ENCODE measurements around the gene RBM39. TPM values are rescaled to one million over a fixed set of nuclear protein-coding genes. Genes with fewer than 3 reads are reported as not detected.
A peak's percentile ranks its signal among the peaks of the same experiment; 100 is the strongest.
"Not testable (repeated sequence)": the region's sequence is repeated elsewhere in the genome, so short reads cannot be mapped to it uniquely, and the experiment has no call there.

The RBM39 gene
- total and polyA plus RNA-seq, 5 experiments from 2014 or later = 110 to 713 (median 134) TPM

DNA sequence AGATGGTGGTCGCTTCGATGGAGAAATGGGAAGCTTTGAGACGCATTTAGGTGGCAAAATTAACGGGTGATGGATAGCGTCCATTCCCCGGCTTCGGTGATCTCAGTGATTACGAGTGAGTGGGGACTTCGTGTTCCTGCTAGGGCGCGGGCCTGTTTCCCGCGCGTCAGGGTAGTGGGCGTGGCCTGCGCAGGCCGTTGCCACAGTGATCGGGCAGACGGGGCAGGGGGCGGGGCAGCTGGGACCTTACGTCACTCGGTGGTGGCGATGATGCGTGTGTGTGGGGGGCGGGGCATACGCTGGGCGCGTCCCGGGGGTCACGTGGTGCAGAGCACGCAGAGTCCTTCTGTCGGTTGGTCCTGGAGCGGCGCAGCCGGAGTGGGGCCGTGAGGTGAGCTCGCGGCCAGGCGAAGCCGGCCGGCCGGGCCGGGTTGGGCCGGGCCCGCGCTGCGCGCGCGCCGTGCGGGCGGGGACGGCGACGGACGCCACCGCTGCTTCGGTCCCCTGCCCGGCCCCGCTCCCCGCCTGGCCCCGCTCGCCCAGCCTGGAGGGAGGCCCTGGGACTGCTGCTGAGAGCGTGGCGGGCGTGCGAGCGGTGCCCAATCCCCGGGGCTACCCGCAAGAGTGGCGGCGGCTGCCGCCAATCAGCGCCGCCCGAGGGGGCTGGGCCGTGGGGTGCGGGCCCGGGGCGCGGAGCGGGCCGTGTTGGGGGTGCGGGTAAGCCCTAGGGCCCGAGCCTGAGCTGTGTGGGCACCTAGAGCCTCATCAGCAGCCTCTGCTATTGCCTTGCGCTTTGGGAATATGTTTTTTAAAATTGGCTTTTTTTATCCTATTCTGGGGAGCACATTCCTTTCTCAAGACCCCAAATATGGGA, 29.9 kb upstream of the RBM39 start, which contains the start of gene PHF20:
Gene PHF20 (plus strand): TSS at position 327 of the 874 bp plus-strand sequence. CDS start 29,508 bp downstream, outside the sequence.
- POLR2A ChIA-PET = interaction anchor here (0.6 to 17.0 kb wide), 17 partner anchors 13 to 317 kb away, joined by 3 to 684 read pairs (median 4); partner anchors contain the start of genes CEP250, CPNE1, NFS1 and RBM12
- H3K27ac Mint-ChIP-seq = peak within 1 kb of the TSS; percentile 98 to 100 (median 100)
- H3K4me1 Mint-ChIP-seq = peaks cover 45 to 91% (median 75%) of the 10 kb centered on the region in 4 donors
- ATAC-seq (peak; percentile 81 to 87), DNase-seq (peak; percentile 99 to 100 (median 100))
- peaks cover 0 to 20% (median 2%) of the 10 kb centered on the region in 3 donors for H3K36me3 Mint-ChIP-seq
- H3K27me3 Mint-ChIP-seq = no peaks in the 10 kb centered on the region
- peaks cover 0 to 3% (median 0%) of the 10 kb centered on the region in 9 donors for H3K9me3 Mint-ChIP-seq
- H3K4me3 Mint-ChIP-seq = peak within 1 kb of the TSS; percentile 84 to 98 (median 93)

DNA sequence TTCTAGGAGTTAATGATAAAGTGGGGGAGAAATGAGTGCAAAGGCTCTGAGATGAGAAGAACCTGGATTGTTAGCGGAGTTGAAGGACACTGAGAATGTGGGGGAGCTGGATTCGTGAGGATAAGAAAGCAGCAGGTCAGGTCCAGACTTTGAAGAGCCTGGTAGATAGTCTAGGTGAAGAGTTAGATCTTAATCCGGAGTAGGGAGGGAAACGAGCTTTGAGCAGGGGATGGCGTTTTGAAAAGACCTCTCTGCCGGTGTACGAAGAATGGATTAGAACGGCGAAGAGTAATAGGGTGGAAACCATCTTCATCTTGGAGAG, 29.3 kb upstream of the RBM39 start:
- DNase-seq = no peak
- POLR2A ChIA-PET = interaction anchor here (0.6 to 17.0 kb wide), 16 partner anchors 15 to 317 kb away, joined by 3 to 684 read pairs (median 4); partner anchors contain the start of genes CEP250, CPNE1, NFS1 and RBM12

DNA sequence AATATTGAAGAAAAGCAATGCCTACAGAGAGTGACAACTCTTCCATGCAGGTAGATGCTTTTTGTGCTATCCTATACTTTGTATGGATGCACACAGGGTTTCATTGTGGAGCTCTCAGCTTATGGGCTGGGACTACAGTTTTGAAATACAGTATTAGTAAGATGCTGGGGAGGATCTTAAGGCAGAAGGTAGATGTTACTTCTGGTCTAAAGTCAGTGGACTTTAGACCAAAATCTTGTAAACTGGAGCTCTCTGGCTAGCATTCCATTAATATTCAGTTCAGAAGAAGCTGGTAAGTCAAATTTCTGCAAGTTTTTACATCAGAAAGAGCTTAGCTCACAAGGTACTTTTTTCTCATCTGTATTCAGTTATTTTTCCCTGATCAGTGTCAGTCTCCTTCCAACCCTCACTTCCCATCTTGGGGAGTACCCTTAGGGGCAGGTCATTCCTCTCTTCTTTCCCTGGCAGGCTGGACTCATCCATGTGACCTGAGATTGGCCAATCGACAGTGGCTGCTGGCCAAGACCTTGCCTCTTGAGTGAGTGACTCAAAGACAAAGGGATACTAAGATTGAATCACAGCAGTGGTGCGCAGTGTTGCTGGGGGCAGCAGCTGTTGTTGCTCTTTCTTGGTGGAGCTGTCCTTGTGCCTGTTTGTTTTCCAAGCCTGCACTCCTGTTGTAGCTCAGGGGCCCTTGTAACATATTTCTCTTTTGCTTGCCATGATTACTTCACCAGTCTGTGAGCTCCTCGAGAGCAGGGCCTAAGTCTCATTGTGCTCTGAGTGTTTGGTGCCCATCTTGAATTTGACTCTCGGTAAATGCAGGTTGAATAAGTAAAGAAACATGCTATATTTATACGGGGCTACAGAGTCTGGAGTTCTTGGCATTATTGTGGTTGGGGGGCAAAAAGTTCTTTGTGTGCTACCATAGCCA, 26.9 kb upstream of the RBM39 start:
- Mint-ChIP-seq H3K27me3 (no peaks in the 10 kb centered on the region), H3K27ac (peak overlapping the region; percentile 99 to 100 (median 100)), H3K4me1 (peaks cover 37 to 80% (median 66%) of the 10 kb centered on the region in 4 donors), H3K36me3 (peaks cover 0 to 7% (median 2%) of the 10 kb centered on the region in 3 donors), H3K9me3 (peaks cover 0 to 3% (median 0%) of the 10 kb centered on the region in 9 donors), H3K4me3 (peak overlapping the region; percentile 72 to 96 (median 88))
- POLR2A ChIA-PET = interaction anchor here (0.6 to 17.0 kb wide), 6 partner anchors 27 to 486 kb away, joined by 3 to 684 read pairs (median 4); partner anchors contain the start of gene RBM39
- ATAC-seq (no peak), DNase-seq (peak in 4 of 10 donors; percentile 12 to 65 (median 18))

More for the DNA sequence above, 29.3 kb upstream of the RBM39 start:
- Mint-ChIP-seq H3K36me3 (peaks cover 0 to 20% (median 2%) of the 10 kb centered on the region in 3 donors), H3K9me3 (peaks cover 0 to 3% (median 0%) of the 10 kb centered on the region in 9 donors), H3K4me1 (peaks cover 39 to 91% (median 75%) of the 10 kb centered on the region in 4 donors), H3K27ac (peak overlapping the region; percentile 97 to 100 (median 100)), H3K4me3 (peak overlapping the region; percentile 70 to 97 (median 88)), H3K27me3 (no peaks in the 10 kb centered on the region)
- no peak for ATAC-seq

DNA sequence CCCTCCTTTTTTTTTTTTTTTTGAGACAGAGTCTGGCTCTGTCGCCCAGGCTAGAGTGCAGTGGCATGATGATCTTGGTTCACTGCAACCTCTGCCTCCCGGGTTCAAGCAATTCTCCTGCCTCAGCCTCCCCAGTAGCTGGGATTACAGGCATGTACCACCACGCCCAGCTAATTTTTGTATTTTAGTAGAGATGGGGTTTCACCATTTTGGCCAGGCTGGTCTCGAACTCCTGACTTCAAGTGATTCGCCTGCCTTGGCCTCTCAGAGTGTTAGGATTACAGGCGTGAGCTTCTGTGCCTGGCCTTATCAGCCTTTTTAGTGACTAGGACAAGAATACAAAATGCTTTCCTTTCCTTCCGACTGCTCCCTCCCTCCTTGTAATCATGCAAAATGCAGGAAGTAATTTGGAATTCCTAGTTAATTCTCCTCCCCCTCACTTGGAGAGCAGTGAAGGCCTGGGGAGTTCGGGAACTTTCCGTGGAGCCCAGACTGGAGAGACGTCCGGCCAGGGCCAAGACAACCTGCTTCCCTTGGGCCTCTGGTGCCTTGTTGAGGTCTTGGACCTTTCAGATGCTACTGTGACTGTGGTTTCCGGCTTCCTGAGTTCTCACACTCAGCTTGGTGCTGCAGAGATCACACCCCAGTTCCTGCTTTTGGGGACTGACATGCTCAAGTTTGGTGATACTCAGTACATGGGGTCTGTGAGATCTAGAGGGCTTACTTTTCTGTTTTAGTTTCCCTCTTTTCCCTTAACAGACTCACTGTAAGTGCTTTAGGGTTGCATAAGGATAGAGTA, 25.8 kb upstream of the RBM39 start:
- ATAC-seq (peak; percentile 43 to 48), DNase-seq (peak; percentile 13 to 82 (median 72))
- Mint-ChIP-seq H3K27ac (peak overlapping the region; percentile 99 to 100 (median 100)), H3K9me3 (peaks cover 0 to 3% (median 0%) of the 10 kb centered on the region in 9 donors), H3K4me1 (peaks cover 28 to 69% (median 56%) of the 10 kb centered on the region in 4 donors), H3K36me3 (peaks cover 0 to 2% (median 0%) of the 10 kb centered on the region in 3 donors), H3K4me3 (peak overlapping the region; percentile 72 to 96 (median 88)), H3K27me3 (no peaks in the 10 kb centered on the region)
- POLR2A ChIA-PET = interaction anchor here (0.6 to 17.0 kb wide), 8 partner anchors 8 to 1325 kb away, joined by 3 to 684 read pairs (median 4); partner anchors contain the start of gene RBM39

DNA sequence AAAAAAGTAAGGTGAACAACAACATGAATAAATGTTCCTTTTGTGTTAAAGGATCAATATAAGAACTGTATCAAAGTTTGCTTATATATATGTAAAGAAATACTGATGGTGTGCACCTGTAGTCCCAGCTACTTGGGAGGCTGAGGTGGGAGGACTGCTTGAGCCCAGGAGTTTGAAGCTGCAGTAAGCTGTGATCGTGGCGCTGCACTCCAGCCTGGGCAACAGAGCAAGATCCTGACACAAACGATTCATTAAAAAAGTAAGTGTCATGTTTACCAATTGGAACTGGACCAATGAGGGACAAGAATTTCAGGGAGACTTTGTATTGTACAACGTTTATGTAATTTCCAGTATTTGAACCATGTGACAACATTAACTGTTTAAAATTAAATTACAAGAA, 24.8 kb upstream of the RBM39 start:
- ATAC-seq (no peak), DNase-seq (no peak)
- Mint-ChIP-seq H3K27me3 (no peaks in the 10 kb centered on the region), H3K36me3 (peaks cover 0 to 2% (median 0%) of the 10 kb centered on the region in 3 donors), H3K4me1 (peaks cover 31 to 69% (median 56%) of the 10 kb centered on the region in 4 donors), H3K4me3 (peak overlapping the region in 7 of 10 donors; percentile 22 to 69 (median 38)), H3K27ac (peak overlapping the region; percentile 99 to 100 (median 100)), H3K9me3 (peaks cover 0 to 3% (median 0%) of the 10 kb centered on the region in 9 donors)
- POLR2A ChIA-PET = interaction anchor here (0.6 to 17.0 kb wide), 4 partner anchors 9 to 983 kb away, joined by 3 to 684 read pairs (median 3); partner anchors contain the start of gene RBM39

DNA sequence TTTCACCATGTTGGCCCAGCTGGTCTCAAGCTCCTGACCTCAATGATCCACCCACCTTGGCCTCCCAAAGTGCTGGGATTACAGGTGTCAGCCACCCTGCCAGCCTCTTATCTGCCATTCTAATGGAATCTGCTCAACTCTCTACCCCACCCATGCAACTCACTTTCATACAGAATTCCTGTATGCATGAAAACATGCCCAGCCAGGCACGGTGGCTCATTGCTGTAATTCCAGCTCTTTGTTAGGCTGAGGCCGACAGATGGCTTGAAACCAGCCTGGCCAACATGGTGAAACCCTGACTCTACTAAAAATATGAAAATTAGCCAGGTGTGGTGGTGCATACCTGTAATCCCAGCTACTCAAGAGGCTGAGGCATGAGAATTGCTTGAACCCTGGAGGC, 22.9 kb upstream of the RBM39 start:
- H3K27me3 Mint-ChIP-seq, ATAC-seq: not testable (repeated sequence)

DNA sequence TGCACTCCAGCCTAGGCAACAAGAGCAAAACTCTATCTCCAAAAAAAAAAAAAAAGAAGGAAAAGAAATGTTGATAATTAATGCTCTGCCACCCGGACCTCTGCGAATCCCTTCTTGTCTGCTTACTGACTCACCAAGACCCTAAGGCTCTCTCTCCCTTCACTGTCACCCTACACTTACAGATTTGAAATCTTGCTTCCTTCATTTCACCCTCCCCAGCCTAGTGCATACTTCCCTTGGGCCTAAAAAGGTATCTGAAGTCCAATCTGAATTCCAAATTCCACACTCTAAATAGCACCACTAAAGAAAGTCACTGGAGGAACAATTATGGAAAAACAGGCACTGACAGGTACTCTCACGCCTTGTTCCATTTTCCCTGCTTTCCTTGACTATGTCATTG, 20.4 kb upstream of the RBM39 start:
- Mint-ChIP-seq H3K27ac (peak overlapping the region in 4 of 10 donors; percentile 29 to 80 (median 48)), H3K9me3 (no peaks in the 10 kb centered on the region), H3K4me3 (no peak overlapping the region), H3K27me3 (no peaks in the 10 kb centered on the region), H3K36me3 (no peaks in the 10 kb centered on the region), H3K4me1 (peaks cover 8 to 30% (median 21%) of the 10 kb centered on the region in 4 donors)
- POLR2A ChIA-PET = interaction anchor here (17.0 kb wide), 1 partner anchor 20 kb away, joined by 684 read pairs; the partner anchor contains the start of gene RBM39
- ATAC-seq (no peak), DNase-seq (no peak)

More for the DNA sequence above, 22.9 kb upstream of the RBM39 start:
- Mint-ChIP-seq H3K4me1 (peaks cover 23 to 53% (median 43%) of the 10 kb centered on the region in 4 donors), H3K27ac (peak overlapping the region in 7 of 10 donors; percentile 2 to 88 (median 50))
- DNase-seq, H3K4me3 Mint-ChIP-seq, H3K9me3 Mint-ChIP-seq, H3K36me3 Mint-ChIP-seq: not testable (repeated sequence)
- POLR2A ChIA-PET = interaction anchor here (17.0 kb wide), 1 partner anchor 23 kb away, joined by 684 read pairs; the partner anchor contains the start of gene RBM39

DNA sequence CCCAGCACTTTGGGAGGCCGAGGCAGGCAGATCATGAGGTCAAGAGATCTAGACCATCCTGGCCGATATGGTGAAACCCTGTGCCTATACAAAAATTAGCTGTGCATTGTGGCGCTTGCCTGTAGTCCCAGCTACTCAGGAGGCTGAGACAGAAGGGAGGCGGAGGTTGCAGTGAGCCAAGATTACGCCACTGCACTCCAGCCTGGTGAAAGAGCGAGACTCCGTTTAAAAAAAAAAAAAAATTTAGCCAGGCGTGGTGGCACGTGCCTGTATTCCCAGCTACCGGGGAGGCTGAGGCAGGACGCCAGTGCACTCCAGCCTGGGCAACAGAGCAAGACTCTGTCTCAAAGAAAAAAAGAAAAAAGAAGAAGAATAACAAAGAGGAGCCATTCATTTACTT, 19.5 kb upstream of the RBM39 start:
- DNase-seq, H3K36me3 Mint-ChIP-seq, H3K4me3 Mint-ChIP-seq, H3K9me3 Mint-ChIP-seq, ATAC-seq, H3K27ac Mint-ChIP-seq, H3K27me3 Mint-ChIP-seq: not testable (repeated sequence)
- peaks cover 12 to 29% (median 20%) of the 10 kb centered on the region in 4 donors for H3K4me1 Mint-ChIP-seq
- POLR2A ChIA-PET = interaction anchor here (17.0 kb wide), 1 partner anchor 19 kb away, joined by 684 read pairs; the partner anchor contains the start of gene RBM39

DNA sequence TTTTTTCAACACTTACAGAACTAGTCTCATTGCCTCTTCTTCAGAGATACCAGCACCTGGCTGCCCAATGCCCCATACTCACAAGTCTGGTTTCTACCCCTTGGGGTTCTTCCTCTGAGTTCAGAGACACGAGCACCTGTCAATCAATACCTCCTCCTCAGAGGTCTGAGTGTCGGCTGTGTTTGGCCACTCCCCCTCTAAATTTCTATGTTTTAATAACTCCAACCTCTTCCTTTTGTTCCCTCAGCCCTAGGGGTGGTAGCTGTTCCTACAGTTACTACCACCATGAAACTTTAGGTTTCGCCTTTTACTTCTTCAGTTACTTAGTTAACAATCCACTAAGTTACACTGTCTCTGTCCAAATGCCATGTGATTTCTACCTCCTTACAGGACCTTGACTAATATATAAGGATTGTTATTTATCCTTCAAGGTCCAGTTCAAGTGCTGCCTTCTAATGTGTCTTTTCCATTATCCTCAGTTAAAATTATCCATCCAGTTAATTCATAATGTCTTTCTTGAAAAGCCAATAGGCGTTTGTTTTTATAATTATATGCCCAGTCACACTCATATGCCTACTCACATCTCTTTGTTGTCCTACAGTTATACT, 15.1 kb upstream of the RBM39 start:
- Mint-ChIP-seq H3K4me1 (peaks cover 6 to 10% (median 7%) of the 10 kb centered on the region in 4 donors), H3K27ac (peak overlapping the region in 3 of 10 donors; percentile 44 to 56 (median 46)), H3K36me3 (no peaks in the 10 kb centered on the region), H3K9me3 (no peaks in the 10 kb centered on the region), H3K27me3 (no peaks in the 10 kb centered on the region), H3K4me3 (no peak overlapping the region)
- ATAC-seq (peak in 1 of 2 donors; percentile 76), DNase-seq (no peak)
- POLR2A ChIA-PET = interaction anchor here (1.7 to 2.1 kb wide), 2 partner anchors 14 to 15 kb away, joined by 8 read pairs; partner anchors contain the start of gene RBM39

DNA sequence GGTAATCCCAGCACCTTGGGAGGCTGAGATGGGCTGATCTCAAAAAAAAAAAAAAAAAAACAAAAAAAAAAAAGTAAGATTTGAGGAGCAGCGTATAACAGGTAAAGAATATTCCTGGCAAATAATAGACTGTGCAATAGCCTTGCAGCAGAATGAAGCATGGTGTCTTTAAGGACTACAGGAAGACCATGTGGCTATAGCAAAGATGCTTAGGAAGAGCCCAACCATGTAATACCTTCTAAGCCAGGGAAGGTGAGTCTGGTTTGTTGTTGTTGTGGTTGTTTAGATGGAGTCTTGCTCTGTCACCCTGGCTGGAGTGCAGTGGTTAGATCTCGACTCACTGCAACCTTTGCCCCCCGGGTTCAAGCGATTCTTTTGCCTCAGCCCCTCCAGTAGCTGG, 14.3 kb upstream of the RBM39 start:
- POLR2A ChIA-PET = interaction anchor here (0.6 to 1.7 kb wide), 2 partner anchors 14 to 835 kb away, joined by 3 to 8 read pairs; partner anchors contain the start of gene RBM39
- Mint-ChIP-seq H3K27ac (peak overlapping the region in 1 of 10 donors; percentile 37), H3K4me1 (peaks cover 5 to 8% (median 7%) of the 10 kb centered on the region in 4 donors), H3K27me3 (no peaks in the 10 kb centered on the region), H3K4me3 (no peak overlapping the region), H3K36me3 (no peaks in the 10 kb centered on the region), H3K9me3 (no peaks in the 10 kb centered on the region)
- DNase-seq = no peak
- ATAC-seq = no peak

Measured in naive thymus-derived CD8-positive, alpha-beta T cell (primary cell).